DND-41 (cell line): ENCODE results near the gene SUPT20H.

Experiments
- CTCF ChIP-seq: IDR thresholded peaks from 2 replicates; pipeline ENCODE4 v1.5.1; 2012; ENCODE audit warnings: borderline replicate concordance, low read length, moderate library complexity, mild to moderate bottlenecking; ENCODE audit not compliant: poor library complexity, severe bottlenecking; ENCODE audit errors: extremely low read depth
- EZH2 ChIP-seq: IDR thresholded peaks from 3 replicates; pipeline ENCODE4 v1.6.1; 2012; ENCODE audit warnings: borderline replicate concordance, low read depth, mild to moderate bottlenecking, moderate library complexity, low read length, inconsistent platforms; ENCODE audit not compliant: severe bottlenecking

GRCh38 chr13:36986462-36987240 lies 72.8 kb downstream of the SUPT20H start:
- TF ChIP-seq CTCF = no peak
- TF ChIP-seq EZH2 = no peak
